ENCODE results near the gene GCN1.

Gene GCN1

DNA sequence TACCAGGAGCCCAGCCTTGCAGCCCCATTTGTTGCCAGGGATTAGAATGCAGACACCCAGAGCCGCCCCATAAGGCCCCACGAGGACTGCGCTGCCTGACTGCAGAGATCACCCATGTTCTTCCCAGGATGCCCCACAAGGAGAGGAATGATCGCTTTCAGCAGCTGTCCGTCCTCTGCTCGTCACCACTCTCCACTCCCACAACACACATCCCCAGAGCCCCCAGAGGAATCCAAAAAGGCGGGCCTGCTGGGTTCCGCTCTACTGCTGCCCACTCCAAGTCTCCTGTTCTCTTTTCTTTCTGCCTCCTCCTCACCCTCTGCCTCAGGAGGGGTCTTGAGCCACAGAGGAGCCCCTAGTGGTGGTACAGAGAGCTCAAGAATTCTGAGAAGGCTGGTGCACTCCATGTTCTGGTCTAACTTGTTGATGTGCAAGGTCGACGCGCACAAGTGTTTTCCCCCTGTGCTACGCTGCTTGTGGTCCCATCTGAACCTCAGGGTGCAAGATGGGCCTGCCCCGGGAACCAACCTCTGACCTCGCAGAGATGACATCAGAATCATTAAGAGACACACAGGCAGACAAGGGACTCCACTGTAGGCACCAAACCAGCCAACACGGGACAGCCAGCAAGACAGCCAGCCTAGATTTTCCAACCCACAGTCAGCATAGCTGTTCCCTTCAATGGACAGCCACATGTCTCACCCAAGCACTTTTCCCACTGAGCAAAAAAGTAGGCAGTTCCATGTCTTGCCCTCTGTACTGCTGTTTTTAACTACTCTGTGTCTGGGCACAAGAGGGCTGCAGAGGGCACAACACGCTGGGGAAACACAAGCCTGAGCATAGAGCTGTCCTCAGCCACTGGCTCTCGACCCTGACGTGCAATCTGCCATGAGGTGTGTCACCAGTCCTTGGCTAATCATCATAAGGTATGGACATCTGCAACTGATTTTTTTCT, 41.1 kb upstream of the GCN1 start:
- no peak overlapping the region for H3K4me3 ChIP-seq
- DNase-seq (ENCODE audit: low spot score in 2 of 2), result no peak
- H3K4me1 ChIP-seq, result peaks cover 15% of the 10 kb centered on the region
- in situ Hi-C loops (cut with MboI; ENCODE audit: low sequenced_read_pairs), result no loop called here
- H3K36me3 ChIP-seq (replicated peaks), result no peaks in the 10 kb centered on the region
- no peaks in the 10 kb centered on the region for H3K9me3 ChIP-seq
- no peaks in the 10 kb centered on the region for H3K27me3 ChIP-seq (ENCODE audit: low read depth)

DNA sequence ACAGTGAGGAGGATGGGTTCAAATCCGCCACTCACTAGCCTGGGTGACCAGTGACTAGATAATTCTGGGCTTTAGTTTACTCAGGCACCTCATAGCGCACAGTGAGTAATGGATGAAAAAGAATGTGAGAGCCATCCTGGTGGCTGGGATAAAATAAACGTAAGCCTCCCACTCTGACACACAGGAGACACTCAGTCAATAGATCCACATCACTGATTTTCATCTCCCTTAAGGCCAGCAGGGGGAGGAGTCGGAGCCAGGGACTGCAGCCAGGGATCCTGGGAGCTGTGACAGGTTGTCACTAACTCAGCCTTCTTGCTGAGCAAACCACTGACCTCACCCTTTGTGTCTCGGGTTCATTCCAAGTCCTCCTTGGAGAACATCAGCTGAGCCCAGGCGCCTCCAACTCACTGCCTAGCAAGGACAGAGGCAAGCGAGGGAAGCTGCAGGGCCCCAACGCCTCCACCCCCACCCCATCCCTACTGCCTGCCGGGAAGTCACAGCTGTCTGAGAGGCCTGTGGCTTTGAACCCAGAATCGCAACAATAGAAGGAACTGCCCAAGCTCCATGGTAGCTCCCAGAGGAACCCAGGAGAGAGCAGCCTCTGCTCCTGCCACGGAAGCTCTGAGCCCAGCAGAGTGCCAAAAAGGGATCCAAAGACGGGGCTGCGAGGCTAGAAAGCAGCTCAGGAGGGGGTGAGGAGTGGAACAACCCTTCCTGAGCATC, 40.3 kb upstream of the GCN1 start:
- Histone ChIP-seq H3K36me3 (replicated peaks) (no peaks in the 10 kb centered on the region), H3K4me1 (peaks cover 20% of the 10 kb centered on the region), H3K27me3 (ENCODE audit: low read depth) (no peaks in the 10 kb centered on the region), H3K9me3 (no peaks in the 10 kb centered on the region), H3K4me3 (no peak overlapping the region)
- in situ Hi-C loops (cut with MboI; ENCODE audit: low sequenced_read_pairs), result no loop called here
- peak; percentile 8 to 71 for DNase-seq (ENCODE audit: low spot score in 2 of 2)

- Histone ChIP-seq H3K4me3 (no peak overlapping the region), H3K9me3 (no peaks in the 10 kb centered on the region), H3K27me3 (ENCODE audit: low read depth) (no peaks in the 10 kb centered on the region), H3K36me3 (replicated peaks) (no peaks in the 10 kb centered on the region; the same call in 1 of the 2 replicates), H3K4me1 (peaks cover 34% of the 10 kb centered on the region)
- peak; percentile 50 to 65 for DNase-seq (ENCODE audit: low spot score in 2 of 2)
- in situ Hi-C loops (cut with MboI; ENCODE audit: low sequenced_read_pairs), result no loop called here
Measured at GRCh38 chr12:120231316-120232011, 36.9 kb upstream of the GCN1 start.

GRCh38 chr12:120230974-120231315, 36.4 kb upstream of the GCN1 start:
- H3K36me3 ChIP-seq (replicated peaks), result no peaks in the 10 kb centered on the region; the same call in 1 of the 2 replicates
- in situ Hi-C loops (cut with MboI; ENCODE audit: low sequenced_read_pairs), result no loop called here
- H3K27me3 ChIP-seq (ENCODE audit: low read depth), result no peaks in the 10 kb centered on the region
- H3K9me3 ChIP-seq, result no peaks in the 10 kb centered on the region
- DNase-seq (ENCODE audit: low spot score in 2 of 2), result no peak
- no peak overlapping the region for H3K4me3 ChIP-seq
- H3K4me1 ChIP-seq, result peaks cover 34% of the 10 kb centered on the region

- Histone ChIP-seq H3K9me3 (no peaks in the 10 kb centered on the region), H3K4me3 (no peak overlapping the region), H3K4me1 (peaks cover 34% of the 10 kb centered on the region), H3K27me3 (ENCODE audit: low read depth) (no peaks in the 10 kb centered on the region), H3K36me3 (replicated peaks) (no peaks in the 10 kb centered on the region; the same call in 1 of the 2 replicates)
- peak; percentile 26 to 71 for DNase-seq (ENCODE audit: low spot score in 2 of 2)
- in situ Hi-C loops (cut with MboI; ENCODE audit: low sequenced_read_pairs), result no loop called here
Measured at GRCh38 chr12:120230326-120230973, 35.9 kb upstream of the GCN1 start.

GRCh38 chr12:120229487-120230325, 35.2 kb upstream of the GCN1 start:
- peak in 1 of 2 experiments; percentile 29 for DNase-seq (ENCODE audit: low spot score in 2 of 2)
- H3K4me3 ChIP-seq, result no peak overlapping the region
- H3K4me1 ChIP-seq, result peaks cover 34% of the 10 kb centered on the region
- no peaks in the 10 kb centered on the region for H3K27me3 ChIP-seq (ENCODE audit: low read depth)
- no peaks in the 10 kb centered on the region; the same call in 1 of the 2 replicates for H3K36me3 ChIP-seq (replicated peaks)
- H3K9me3 ChIP-seq, result no peaks in the 10 kb centered on the region
- in situ Hi-C loops (cut with MboI; ENCODE audit: low sequenced_read_pairs), result no loop called here

GRCh38 chr12:120229071-120229486, 34.6 kb upstream of the GCN1 start:
- Histone ChIP-seq H3K4me1 (peaks cover 34% of the 10 kb centered on the region), H3K36me3 (replicated peaks) (no peaks in the 10 kb centered on the region; the same call in 1 of the 2 replicates), H3K27me3 (ENCODE audit: low read depth) (no peaks in the 10 kb centered on the region), H3K4me3 (no peak overlapping the region), H3K9me3 (no peaks in the 10 kb centered on the region)
- peak in 1 of 2 experiments; percentile 45 for DNase-seq (ENCODE audit: low spot score in 2 of 2)
- in situ Hi-C loops (cut with MboI; ENCODE audit: low sequenced_read_pairs), result no loop called here

DNA sequence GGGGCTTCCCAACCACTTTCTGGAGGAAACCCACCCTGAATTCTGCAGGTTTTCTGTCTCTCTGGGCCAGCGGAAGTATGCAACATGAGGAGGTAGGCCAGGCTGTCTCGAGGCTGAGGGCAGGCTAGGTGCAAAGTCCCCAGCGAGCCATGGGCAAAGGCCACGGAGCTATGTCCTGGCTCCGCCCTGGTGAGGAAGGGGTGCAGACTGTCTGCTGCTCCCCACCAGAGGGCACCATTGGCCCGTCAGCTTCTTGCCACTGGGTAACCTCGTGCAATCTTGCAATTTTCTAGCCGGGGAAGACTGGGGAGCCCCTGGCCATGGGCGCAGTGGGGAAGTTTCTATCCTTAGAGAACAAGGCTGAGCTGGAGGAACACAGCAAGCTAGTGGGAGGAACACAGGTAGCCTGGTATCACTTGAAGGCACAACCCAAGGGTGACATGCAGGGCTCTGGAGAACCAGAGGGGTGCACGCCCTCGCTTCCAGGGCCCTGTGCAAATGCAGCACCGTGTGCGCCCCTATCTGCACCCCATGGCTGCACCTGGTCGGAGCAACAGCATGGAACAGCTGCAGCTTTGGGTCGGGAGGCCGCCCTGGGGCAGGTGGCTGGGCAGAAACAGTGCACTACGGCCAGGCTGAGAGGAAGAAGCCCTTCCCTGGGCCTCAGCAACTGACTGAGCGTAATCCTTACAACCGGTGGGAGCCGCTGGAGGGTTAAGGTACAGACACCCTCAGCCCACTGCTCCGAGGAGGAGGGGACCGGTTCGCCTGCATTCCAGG, 34.0 kb upstream of the GCN1 start:
- H3K4me1 ChIP-seq, result peaks cover 34% of the 10 kb centered on the region
- no peak overlapping the region for H3K4me3 ChIP-seq
- in situ Hi-C loops (cut with MboI; ENCODE audit: low sequenced_read_pairs), result no loop called here
- peak; percentile 75 to 92 for DNase-seq (ENCODE audit: low spot score in 2 of 2)
- no peaks in the 10 kb centered on the region for H3K27me3 ChIP-seq (ENCODE audit: low read depth)
- H3K9me3 ChIP-seq, result no peaks in the 10 kb centered on the region
- peaks cover 2% of the 10 kb centered on the region; the same call in 1 of the 2 replicates for H3K36me3 ChIP-seq (replicated peaks)

GRCh38 chr12:120228041-120228290, 33.5 kb upstream of the GCN1 start:
- H3K9me3 ChIP-seq, result no peaks in the 10 kb centered on the region
- H3K27me3 ChIP-seq (ENCODE audit: low read depth), result no peaks in the 10 kb centered on the region
- H3K4me1 ChIP-seq, result peaks cover 34% of the 10 kb centered on the region
- DNase-seq (ENCODE audit: low spot score in 2 of 2), result no peak
- peaks cover 4% of the 10 kb centered on the region for H3K36me3 ChIP-seq (replicated peaks)
- no peak overlapping the region for H3K4me3 ChIP-seq
- in situ Hi-C loops (cut with MboI; ENCODE audit: low sequenced_read_pairs), result no loop called here

DNA sequence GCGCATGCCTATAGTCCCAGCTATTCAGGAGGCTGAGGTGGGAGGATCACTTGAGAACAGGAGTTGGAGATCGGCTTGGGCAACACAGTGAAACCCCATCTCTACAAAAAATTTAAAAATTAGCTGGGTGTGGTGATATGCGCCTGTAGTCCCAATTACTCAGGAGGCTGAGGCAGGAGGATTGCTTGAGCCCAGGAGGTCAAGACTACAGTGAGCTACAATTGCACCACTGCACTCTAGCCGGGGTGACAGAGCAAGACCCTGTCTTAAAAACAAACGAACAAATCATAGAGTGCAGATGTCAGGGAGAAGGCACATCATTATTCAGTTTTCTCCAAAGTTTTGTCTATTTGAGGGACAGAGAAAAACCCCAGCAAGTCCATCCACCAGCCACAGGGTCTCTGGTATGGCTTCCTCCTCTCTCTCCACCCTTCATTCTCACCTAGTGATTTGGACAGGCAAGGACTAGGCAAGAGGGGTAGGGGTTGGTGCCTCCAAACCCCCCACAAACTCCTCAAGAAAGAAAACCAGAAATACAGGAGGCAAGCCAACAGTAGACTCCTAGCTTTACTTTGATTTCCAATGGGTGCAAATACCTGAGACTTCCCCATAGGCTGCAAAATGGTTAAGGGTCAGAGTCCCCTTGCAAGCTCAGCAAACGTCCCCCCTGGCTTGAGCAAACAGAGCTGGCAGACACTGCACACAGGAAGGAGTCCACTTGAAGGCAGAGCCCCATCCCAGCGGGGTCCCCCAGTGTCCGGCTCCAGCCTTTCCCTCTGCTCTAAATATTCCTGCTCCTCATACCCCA, 32.9 kb upstream of the GCN1 start:
- Histone ChIP-seq H3K4me1 (peaks cover 34% of the 10 kb centered on the region), H3K36me3 (replicated peaks) (peaks cover 9% of the 10 kb centered on the region), H3K27me3 (ENCODE audit: low read depth) (no peaks in the 10 kb centered on the region), H3K4me3 (no peak overlapping the region), H3K9me3 (no peaks in the 10 kb centered on the region)
- DNase-seq (ENCODE audit: low spot score in 2 of 2), result no peak
- in situ Hi-C loops (cut with MboI; ENCODE audit: low sequenced_read_pairs), result no loop called here

DNA sequence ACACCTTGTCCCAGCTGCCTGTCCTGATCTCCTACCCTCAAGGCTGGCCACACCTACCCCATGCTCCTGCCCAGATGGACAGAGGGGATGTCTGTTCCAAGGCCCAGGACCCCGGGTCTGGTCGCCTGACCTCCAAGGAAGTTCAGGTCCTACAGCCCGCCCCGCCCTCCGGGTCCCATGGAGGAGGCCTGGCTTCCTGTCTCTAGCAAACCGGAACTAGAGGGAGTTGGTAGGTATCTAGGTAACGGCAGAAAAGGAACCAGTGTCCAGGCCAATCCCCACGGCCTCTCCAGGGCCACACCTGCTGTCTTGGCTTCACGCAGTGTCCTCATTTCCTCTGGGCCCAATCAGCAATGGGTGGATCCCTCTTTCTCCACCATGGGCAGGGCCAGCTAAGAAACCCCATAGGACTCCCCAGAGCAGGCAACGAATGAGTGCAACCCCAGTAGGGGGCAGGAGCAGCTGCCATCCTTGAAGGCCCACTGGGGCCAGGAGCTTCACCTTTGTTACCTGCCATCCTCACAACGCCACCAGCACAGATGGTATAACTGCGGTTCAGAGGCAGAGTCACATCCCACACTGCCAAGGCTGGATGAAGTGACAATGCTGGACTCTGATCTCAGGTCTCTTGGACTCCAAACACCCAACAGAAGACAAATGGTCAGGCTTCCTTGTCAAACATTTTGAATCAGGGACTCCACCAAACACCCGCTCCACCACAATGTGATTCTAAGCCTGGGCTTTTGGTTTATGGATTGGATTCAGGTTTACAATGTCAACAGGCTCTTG, 31.5 kb upstream of the GCN1 start:
- DNase-seq (ENCODE audit: low spot score in 2 of 2), result no peak
- H3K36me3 ChIP-seq (replicated peaks), result peaks cover 21% of the 10 kb centered on the region
- no peak overlapping the region for H3K4me3 ChIP-seq
- H3K4me1 ChIP-seq, result peaks cover 23% of the 10 kb centered on the region
- in situ Hi-C loops (cut with MboI; ENCODE audit: low sequenced_read_pairs), result no loop called here
- no peaks in the 10 kb centered on the region for H3K9me3 ChIP-seq
- H3K27me3 ChIP-seq (ENCODE audit: low read depth), result no peaks in the 10 kb centered on the region
